ENCODE measurements around the gene SIRPB2. TPM values are rescaled to one million over a fixed set of nuclear protein-coding genes. Genes with fewer than 3 reads are reported as not detected.

Gene SIRPB2
- total and polyA plus RNA-seq, 2 donors (not counting 3 experiments of a cell fraction or from before 2014, with no cell fraction given), result 9.5 to 19.7 TPM

DNA sequence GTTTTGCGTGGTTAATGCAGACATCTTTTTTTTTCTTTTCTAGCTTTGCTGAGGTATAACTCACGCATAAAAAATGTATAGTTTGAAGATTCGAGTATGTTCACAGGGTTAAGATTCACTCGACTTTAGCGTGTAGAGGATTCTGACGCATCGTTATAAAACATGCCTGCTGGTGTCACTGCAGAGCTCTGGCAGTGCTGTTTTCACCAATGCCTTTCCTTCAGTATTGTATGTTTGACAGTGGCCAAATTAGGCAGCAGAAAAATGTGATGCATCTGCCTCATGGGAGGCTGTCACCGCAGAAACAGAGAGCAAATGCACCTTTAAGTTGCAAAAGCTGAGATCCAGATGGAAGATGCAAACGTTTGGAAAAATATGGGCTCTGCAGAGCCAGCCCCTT, 18.0 kb upstream of the SIRPB2 start:
- DNase-seq (ENCODE audit: low read depth, low spot score), result peak; percentile 36
- H3K27ac ChIP-seq (ENCODE audit: insufficient read depth, low read depth, low read length), result no peak overlapping the region
- no peaks in the 10 kb centered on the region for H3K4me1 ChIP-seq (ENCODE audit: control insufficient read depth, extremely low read depth, insufficient read depth, low read length)
- no peak overlapping the region for H3K4me3 ChIP-seq (replicated peaks in 1 of 3; ENCODE audit: insufficient read depth in 1 of 3, low read depth in 1 of 3, low read length in 3 of 3)
- intact Hi-C loops (cut with micrococcal nuclease) (loop anchor here (10.0 kb wide), 1 partner anchor 386 kb away; the partner anchor contains the start of gene SIRPA), dilution Hi-C loops (cut with MboI; ENCODE audit: extremely low pct_ligation_motif_present, low sequenced_read_pairs) (no loop called here)
- no peaks in the 10 kb centered on the region for H4K20me1 ChIP-seq (replicated peaks; ENCODE audit: control insufficient read depth, extremely low read depth, insufficient read depth, low read length)
- no TSS peak for BruUV-seq (replicated peaks)
- no peak for FAIRE-seq
- peaks cover 26 to 43% of the 10 kb centered on the region in 2 experiments for H3K27me3 ChIP-seq (ENCODE audit: control insufficient read depth in 2 of 2, insufficient read depth in 2 of 2, low read length in 2 of 2)
- H3K9me3 ChIP-seq (replicated peaks; ENCODE audit: control insufficient read depth, insufficient read depth, low read length), result no peaks in the 10 kb centered on the region
- H3K4me2 ChIP-seq (ENCODE audit: insufficient read depth, low read length), result no peak overlapping the region
- H3K36me3 ChIP-seq (ENCODE audit: control insufficient read depth in 2 of 2, extremely low read depth in 1 of 2, insufficient read depth in 2 of 2, low read length in 2 of 2), result no peaks in the 10 kb centered on the region
- no peaks in the 10 kb centered on the region for H3K79me2 ChIP-seq (ENCODE audit: control insufficient read depth, insufficient read depth, low read length)
- ChIA-PET POLR2A (no interaction called here), CTCF (interaction anchor here (0.6 to 4.4 kb wide), 15 partner anchors 36 to 664 kb away, joined by 3 to 79 read pairs (median 4); no protein-coding TSS in a partner anchor)
- no peak overlapping the region for H3K9ac ChIP-seq (replicated peaks; ENCODE audit: extremely low read depth, insufficient read depth, low read length)
- TF ChIP-seq EZH2 (IDR thresholded peaks at IDR 0.05; ENCODE audit: borderline replicate concordance, low read depth, low read length, severe bottlenecking) (no peak), POLR2AphosphoS5 (IDR thresholded peaks at IDR 0.05; ENCODE audit: insufficient read depth, low read depth, low read length) (no peak), GATA2 (IDR thresholded peaks at IDR 0.05; ENCODE audit: insufficient read depth, insufficient read length, low read depth, low read length) (no peak), JUN (IDR thresholded peaks at IDR 0.05; ENCODE audit: borderline replicate concordance, insufficient read depth, insufficient read length, low read depth) (no peak)
- TF ChIP-seq, protein P1, sequence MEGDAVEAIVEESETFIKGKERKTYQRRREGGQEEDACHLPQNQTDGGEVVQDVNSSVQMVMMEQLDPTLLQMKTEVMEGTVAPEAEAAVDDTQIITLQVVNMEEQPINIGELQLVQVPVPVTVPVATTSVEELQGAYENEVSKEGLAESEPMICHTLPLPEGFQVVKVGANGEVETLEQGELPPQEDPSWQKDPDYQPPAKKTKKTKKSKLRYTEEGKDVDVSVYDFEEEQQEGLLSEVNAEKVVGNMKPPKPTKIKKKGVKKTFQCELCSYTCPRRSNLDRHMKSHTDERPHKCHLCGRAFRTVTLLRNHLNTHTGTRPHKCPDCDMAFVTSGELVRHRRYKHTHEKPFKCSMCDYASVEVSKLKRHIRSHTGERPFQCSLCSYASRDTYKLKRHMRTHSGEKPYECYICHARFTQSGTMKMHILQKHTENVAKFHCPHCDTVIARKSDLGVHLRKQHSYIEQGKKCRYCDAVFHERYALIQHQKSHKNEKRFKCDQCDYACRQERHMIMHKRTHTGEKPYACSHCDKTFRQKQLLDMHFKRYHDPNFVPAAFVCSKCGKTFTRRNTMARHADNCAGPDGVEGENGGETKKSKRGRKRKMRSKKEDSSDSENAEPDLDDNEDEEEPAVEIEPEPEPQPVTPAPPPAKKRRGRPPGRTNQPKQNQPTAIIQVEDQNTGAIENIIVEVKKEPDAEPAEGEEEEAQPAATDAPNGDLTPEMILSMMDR (IDR thresholded peaks at IDR 0.05; ENCODE audit: extremely low read depth in 1 of 2, insufficient read depth in 1 of 2, low read depth in 1 of 2, low read length in 2 of 2), result peak; percentile 24 to 48
- TF ChIP-seq, protein P2, sequence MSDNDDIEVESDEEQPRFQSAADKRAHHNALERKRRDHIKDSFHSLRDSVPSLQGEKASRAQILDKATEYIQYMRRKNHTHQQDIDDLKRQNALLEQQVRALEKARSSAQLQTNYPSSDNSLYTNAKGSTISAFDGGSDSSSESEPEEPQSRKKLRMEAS (IDR thresholded peaks at IDR 0.05; ENCODE audit: insufficient read depth, insufficient read length), result no peak
- H2AFZ ChIP-seq (ENCODE audit: low read depth, low read length), result no peak overlapping the region
- no peaks in the 10 kb centered on the region for H3K9me1 ChIP-seq (replicated peaks; ENCODE audit: control insufficient read depth, extremely low read depth, insufficient read depth, low read length)

Measured in endothelial cell of umbilical vein (primary cell).